HG03520 (cell line): ENCODE measurements around the gene PSMG3.
A peak's percentile ranks its signal among the peaks of the same experiment; 100 is the strongest.

Experiments used
- ATAC-seq: cut with Tn5 transposase; IDR thresholded peaks from one replicate; pipeline ENCODE4 v1.9.1; 2021; ENCODE audit warnings: mild to moderate bottlenecking, moderate library complexity; ENCODE audit not compliant: unreplicated experiment

PSMG3 gene

GRCh38 chr7:1569833-1570632 lies at the start of gene PSMG3:
Gene PSMG3 (minus strand): TSS chr7:1570032. CDS start chr7:1569339, 693 bp downstream.
- peak; percentile 90 for ATAC-seq

- ATAC-seq: no peak
Observed at GRCh38 chr7:1618475-1618874, 48.6 kb upstream of the PSMG3 start.

- no peak for ATAC-seq
Observed at GRCh38 chr7:1617957-1618356, 48.1 kb upstream of the PSMG3 start.

GRCh38 chr7:1616741-1617140 lies 46.9 kb upstream of the PSMG3 start:
- ATAC-seq: no peak

- no peak for ATAC-seq
Observed at GRCh38 chr7:1611708-1612241, 41.9 kb upstream of the PSMG3 start.

- no peak for ATAC-seq
Observed at GRCh38 chr7:1610678-1611302, 41.0 kb upstream of the PSMG3 start.

- ATAC-seq: no peak
Observed at GRCh38 chr7:1610013-1610677, 40.3 kb upstream of the PSMG3 start.

GRCh38 chr7:1609023-1609422 lies 39.2 kb upstream of the PSMG3 start:
- ATAC-seq: no peak

GRCh38 chr7:1608318-1608717 lies 38.5 kb upstream of the PSMG3 start:
- no peak for ATAC-seq

GRCh38 chr7:1607696-1608095 lies 37.9 kb upstream of the PSMG3 start:
- ATAC-seq: no peak

GRCh38 chr7:1607001-1607400 lies 37.2 kb upstream of the PSMG3 start:
- no peak for ATAC-seq

- no peak for ATAC-seq
Observed at GRCh38 chr7:1604383-1604782, 34.6 kb upstream of the PSMG3 start.

GRCh38 chr7:1603346-1604225 lies 33.8 kb upstream of the PSMG3 start:
- ATAC-seq: no peak

- no peak for ATAC-seq
Observed at GRCh38 chr7:1602386-1602785, 32.6 kb upstream of the PSMG3 start.

GRCh38 chr7:1601956-1602355 lies 32.1 kb upstream of the PSMG3 start:
- no peak for ATAC-seq

- ATAC-seq: no peak
Observed at GRCh38 chr7:1599640-1600395, 30.0 kb upstream of the PSMG3 start.

GRCh38 chr7:1598961-1599639 lies 29.3 kb upstream of the PSMG3 start:
- ATAC-seq: no peak

GRCh38 chr7:1598286-1598685 lies 28.5 kb upstream of the PSMG3 start:
- ATAC-seq: no peak

GRCh38 chr7:1597791-1598190 lies 28.0 kb upstream of the PSMG3 start:
- no peak for ATAC-seq
